H9 (cell line): ENCODE results near the gene MTF1. TPM values are rescaled to one million over a fixed set of nuclear protein-coding genes. Genes with fewer than 3 reads are reported as not detected.

Experiments
- DNase-seq: peaks from one replicate; pipeline ENCODE4 v3.0.0-alpha.2; 2017
- H2AFZ ChIP-seq: one replicate; pipeline ENCODE4 v1.6.1; 2013; ENCODE audit warnings: mild to moderate bottlenecking, low read length, control low read depth, moderate library complexity
- H2AK5ac ChIP-seq: 2 replicates; pipeline ENCODE4 v1.6.1; 2013; ENCODE audit warnings: low read length, control low read depth, mixed read lengths; ENCODE audit not compliant: insufficient read length
- H2BK120ac ChIP-seq: one replicate; pipeline ENCODE4 v1.6.1; 2013; ENCODE audit warnings: low read depth, mild to moderate bottlenecking, low read length, control low read depth, inconsistent platforms; ENCODE audit not compliant: poor library complexity, severe bottlenecking
- H2BK12ac ChIP-seq: 2 replicates; pipeline ENCODE4 v1.6.1; 2013; ENCODE audit warnings: low read length, control low read depth, mixed read lengths, low read depth; ENCODE audit not compliant: insufficient read length
- H2BK15ac ChIP-seq: 2 replicates; pipeline ENCODE4 v1.6.1; 2013; ENCODE audit warnings: low read depth, low read length, control low read depth
- H2BK20ac ChIP-seq: one replicate; pipeline ENCODE4 v1.6.1; 2013; ENCODE audit warnings: low read depth, mild to moderate bottlenecking, low read length, control low read depth, inconsistent platforms; ENCODE audit not compliant: poor library complexity, severe bottlenecking
- H2BK5ac ChIP-seq: 2 replicates; pipeline ENCODE4 v1.6.1; 2013; ENCODE audit warnings: low read length, control low read depth, mixed read lengths; ENCODE audit not compliant: insufficient read length
- H3K14ac ChIP-seq: 2 replicates; pipeline ENCODE4 v1.6.1; 2013; ENCODE audit warnings: low read length, control low read depth; ENCODE audit not compliant: insufficient read depth
- H3K18ac ChIP-seq: 2 replicates; pipeline ENCODE4 v1.6.1; 2013; ENCODE audit warnings: low read depth, mild to moderate bottlenecking, mixed read lengths, low read length, control low read depth; ENCODE audit not compliant: insufficient read length
- H3K23ac ChIP-seq: 2 replicates; pipeline ENCODE4 v1.6.1; 2013; ENCODE audit warnings: low read length, control low read depth, mixed read lengths, low read depth; ENCODE audit not compliant: insufficient read length
- H3K23me2 ChIP-seq: 2 replicates; pipeline ENCODE4 v1.6.1; 2013; ENCODE audit warnings: low read depth, mild to moderate bottlenecking, mixed read lengths, low read length, control low read depth; ENCODE audit not compliant: insufficient read length, poor library complexity, severe bottlenecking
- H3K27ac ChIP-seq: 2 replicates; pipeline ENCODE4 v1.5.1; 2013; ENCODE audit warnings: low read length, control low read depth, mixed read lengths, low read depth; ENCODE audit not compliant: insufficient read length
- H3K27me3 ChIP-seq: 2 replicates; pipeline ENCODE4 v1.6.1; 2013; ENCODE audit warnings: low read length, control low read depth, inconsistent platforms; ENCODE audit not compliant: insufficient read depth
- H3K4ac ChIP-seq: 2 replicates; pipeline ENCODE4 v1.6.1; 2013; ENCODE audit warnings: low read depth, mild to moderate bottlenecking, control low read depth, inconsistent platforms, low read length, moderate library complexity
- H3K4me1 ChIP-seq: 2 replicates; pipeline ENCODE4 v1.6.1; 2013; ENCODE audit warnings: low read length, control low read depth, inconsistent platforms; ENCODE audit not compliant: insufficient read depth
- H3K4me2 ChIP-seq: 2 replicates; pipeline ENCODE4 v1.6.1; 2013; ENCODE audit warnings: low read length, control low read depth, mixed read lengths; ENCODE audit not compliant: insufficient read length, insufficient read depth
- H3K56ac ChIP-seq: 2 replicates; pipeline ENCODE4 v1.6.1; 2013; ENCODE audit warnings: low read depth, mild to moderate bottlenecking, mixed read lengths, low read length, control low read depth; ENCODE audit not compliant: insufficient read length
- H3K79me1 ChIP-seq: 2 replicates; pipeline ENCODE4 v1.6.1; 2013; ENCODE audit warnings: low read depth, mild to moderate bottlenecking, moderate library complexity, low read length, control low read depth, inconsistent platforms; ENCODE audit not compliant: insufficient read depth, poor library complexity, severe bottlenecking
- H3K79me2 ChIP-seq: 2 replicates; pipeline ENCODE4 v1.6.1; 2013; ENCODE audit warnings: low read length, control low read depth, inconsistent platforms; ENCODE audit not compliant: insufficient read depth
- H3K9ac ChIP-seq: 2 replicates; pipeline ENCODE4 v1.6.1; 2013; ENCODE audit warnings: low read length, control low read depth, mixed read lengths; ENCODE audit not compliant: insufficient read length; ENCODE audit errors: extremely low read depth
- H3K9me3 ChIP-seq: one replicate; pipeline ENCODE4 v1.6.1; 2013; ENCODE audit warnings: low read depth, low read length, inconsistent platforms; ENCODE audit not compliant: control insufficient read depth
- H3T11ph ChIP-seq: one replicate; pipeline ENCODE4 v1.6.1; 2013; ENCODE audit warnings: mild to moderate bottlenecking, low read length, control low read depth, inconsistent platforms
- H4K20me1 ChIP-seq: one replicate; pipeline ENCODE4 v1.6.1; 2013; ENCODE audit not compliant: control insufficient read depth, insufficient read length, insufficient read depth
- H4K5ac ChIP-seq: 2 replicates; pipeline ENCODE4 v1.6.1; 2013; ENCODE audit warnings: low read depth, mild to moderate bottlenecking, mixed read lengths, low read length, control low read depth; ENCODE audit not compliant: insufficient read length
- H4K8ac ChIP-seq: replicated peaks from 2 replicates; pipeline ENCODE4 v1.6.1; 2013; ENCODE audit warnings: low read length, control low read depth, mixed read lengths, low read depth; ENCODE audit not compliant: insufficient read length
- H4K91ac ChIP-seq: 2 replicates; pipeline ENCODE4 v1.6.1; 2013; ENCODE audit warnings: low read depth, mild to moderate bottlenecking, moderate library complexity, mixed read lengths, low read length, control low read depth; ENCODE audit not compliant: insufficient read length
- H3K27ac Mint-ChIP-seq, 3 experiments: 2 replicates in 2 of 3; 3 replicates in 1 of 3; pipeline ENCODE4 v1.8.0; 2020 to 2021; ENCODE audit warnings: mixed read lengths in 3 of 3, mild to moderate bottlenecking in 1 of 3, moderate library complexity in 1 of 3
- H3K27me3 Mint-ChIP-seq: 2 replicates; pipeline ENCODE4 v1.8.0; 2021; ENCODE audit warnings: low read depth, mild to moderate bottlenecking, moderate library complexity, mixed read lengths
- H3K36me3 Mint-ChIP-seq, 3 experiments: 2 replicates in 2 of 3; 3 replicates in 1 of 3; pipeline ENCODE4 v1.8.0; 2020 to 2021; ENCODE audit warnings: low read depth in 3 of 3, mixed read lengths in 3 of 3; ENCODE audit not compliant: insufficient read depth in 1 of 3
- H3K4me1 Mint-ChIP-seq, 2 experiments: 2 replicates each; pipeline ENCODE4 v1.8.0; 2020; ENCODE audit warnings: mixed read lengths in 2 of 2
- H3K4me3 Mint-ChIP-seq, 2 experiments: 2 replicates in 1 of 2; 3 replicates in 1 of 2; pipeline ENCODE4 v1.8.0; 2020 to 2021; ENCODE audit warnings: mild to moderate bottlenecking in 2 of 2, mixed read lengths in 2 of 2, moderate library complexity in 1 of 2
- H3K9me3 Mint-ChIP-seq, 2 experiments: 2 replicates in 1 of 2; 3 replicates in 1 of 2; pipeline ENCODE4 v1.8.0; 2020; ENCODE audit warnings: mild to moderate bottlenecking in 2 of 2, mixed read lengths in 2 of 2, moderate library complexity in 1 of 2
- WGBS: extraction: QIAGEN DNeasy Blood & Tissue Kit; methylation state at CpG from one replicate; pipeline ENCODE4 v1.1.7; 2013; ENCODE audit warnings: missing lambda C conversion rate, low lambda C conversion rate, mixed read lengths; ENCODE audit not compliant: insufficient read length; ENCODE audit errors: extremely low coverage; 5-methylcytosine and 5-hydroxymethylcytosine counted together
- total RNA-seq: library from RNA; stranded (reverse); gene quantifications from 2 replicates; pipeline ENCODE4 v1.2.1, GENCODE V29; 2021
- TF ChIP-seq, protein P1 (sequence below): fragments of 200-600 bp; sonication (generic); conservative IDR thresholded peaks from 3 replicates; pipeline ENCODE4 v1.8.0; 2021; ENCODE audit warnings: antibody characterized with exemption, mild to moderate bottlenecking

MTF1 gene
- total RNA-seq, 1 experiment from 2014 or later = 17.0 TPM

DNA sequence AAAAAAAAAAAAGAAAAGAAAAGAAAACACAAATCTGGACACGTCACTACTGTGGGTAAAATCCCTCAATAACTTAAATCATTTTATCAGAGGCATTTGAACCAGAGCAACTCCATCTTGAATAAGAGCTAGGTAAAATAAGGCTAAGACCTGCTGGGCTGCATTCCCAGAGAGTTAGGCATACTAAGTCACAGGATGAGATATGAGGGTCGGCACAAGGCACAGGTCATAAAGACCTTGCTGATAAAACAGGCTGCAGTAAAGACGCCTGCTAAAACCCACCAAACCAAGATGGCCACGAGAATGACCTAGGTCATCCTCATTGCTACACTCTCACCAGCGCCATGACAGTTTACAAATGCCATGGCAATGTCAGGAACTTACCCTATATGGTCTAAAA lies 43.6 kb upstream of the MTF1 start:
- H3K4me1 Mint-ChIP-seq = no peaks in the 10 kb centered on the region
- no peak overlapping the region for H3K56ac ChIP-seq
- no peaks in the 10 kb centered on the region for H4K20me1 ChIP-seq
- no peaks in the 10 kb centered on the region for H3K4me1 ChIP-seq
- no peak overlapping the region for H2BK12ac ChIP-seq
- H3K79me1 ChIP-seq = no peaks in the 10 kb centered on the region
- no peak overlapping the region for H3K4me2 ChIP-seq
- no peak overlapping the region for H2BK5ac ChIP-seq
- H3K14ac ChIP-seq = no peak overlapping the region
- no peaks in the 10 kb centered on the region for H3K27me3 Mint-ChIP-seq
- no peak overlapping the region for H4K5ac ChIP-seq
- no peak overlapping the region for H3K4ac ChIP-seq
- TF ChIP-seq, protein P1, sequence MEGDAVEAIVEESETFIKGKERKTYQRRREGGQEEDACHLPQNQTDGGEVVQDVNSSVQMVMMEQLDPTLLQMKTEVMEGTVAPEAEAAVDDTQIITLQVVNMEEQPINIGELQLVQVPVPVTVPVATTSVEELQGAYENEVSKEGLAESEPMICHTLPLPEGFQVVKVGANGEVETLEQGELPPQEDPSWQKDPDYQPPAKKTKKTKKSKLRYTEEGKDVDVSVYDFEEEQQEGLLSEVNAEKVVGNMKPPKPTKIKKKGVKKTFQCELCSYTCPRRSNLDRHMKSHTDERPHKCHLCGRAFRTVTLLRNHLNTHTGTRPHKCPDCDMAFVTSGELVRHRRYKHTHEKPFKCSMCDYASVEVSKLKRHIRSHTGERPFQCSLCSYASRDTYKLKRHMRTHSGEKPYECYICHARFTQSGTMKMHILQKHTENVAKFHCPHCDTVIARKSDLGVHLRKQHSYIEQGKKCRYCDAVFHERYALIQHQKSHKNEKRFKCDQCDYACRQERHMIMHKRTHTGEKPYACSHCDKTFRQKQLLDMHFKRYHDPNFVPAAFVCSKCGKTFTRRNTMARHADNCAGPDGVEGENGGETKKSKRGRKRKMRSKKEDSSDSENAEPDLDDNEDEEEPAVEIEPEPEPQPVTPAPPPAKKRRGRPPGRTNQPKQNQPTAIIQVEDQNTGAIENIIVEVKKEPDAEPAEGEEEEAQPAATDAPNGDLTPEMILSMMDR = no peak
- peaks cover 7% of the 10 kb centered on the region for H3K9me3 ChIP-seq
- no peak overlapping the region for H2AK5ac ChIP-seq
- no peak overlapping the region for H2BK15ac ChIP-seq
- no peak overlapping the region for H2AFZ ChIP-seq
- no peaks in the 10 kb centered on the region for H3K23me2 ChIP-seq
- no peak overlapping the region for H2BK20ac ChIP-seq
- no peaks in the 10 kb centered on the region for H3K27me3 ChIP-seq
- peaks cover 17 to 20% of the 10 kb centered on the region in 2 experiments; a peak in 4 of 5 replicates for H3K9me3 Mint-ChIP-seq
- no peak overlapping the region for H4K8ac ChIP-seq
- H2BK120ac ChIP-seq = no peak overlapping the region
- H3K9ac ChIP-seq = no peak overlapping the region
- H3K4me3 Mint-ChIP-seq = no peak overlapping the region
- no CpG with 5 or more reads among the region's 5 CpGs for WGBS
- no peak overlapping the region for H3T11ph ChIP-seq
- H3K27ac ChIP-seq = no peak overlapping the region
- H3K36me3 Mint-ChIP-seq = peaks cover 5 to 38% (median 12%) of the 10 kb centered on the region in 3 experiments; a peak in 6 of 7 replicates
- DNase-seq = no peak
- no peak overlapping the region for H3K23ac ChIP-seq
- no peak overlapping the region for H4K91ac ChIP-seq
- no peaks in the 10 kb centered on the region for H3K79me2 ChIP-seq
- no peak overlapping the region; a peak in 2 of 7 replicates for H3K27ac Mint-ChIP-seq
- H3K18ac ChIP-seq = no peak overlapping the region
